NCI-H128 (cell line): ENCODE results near the gene LDB3.

Source experiments
- DNase-seq: peaks from one replicate; lab custom pipeline; 2025; ENCODE audit not compliant: unreplicated experiment; lab: John Stamatoyannopoulos, UW

The LDB3 gene

DNA sequence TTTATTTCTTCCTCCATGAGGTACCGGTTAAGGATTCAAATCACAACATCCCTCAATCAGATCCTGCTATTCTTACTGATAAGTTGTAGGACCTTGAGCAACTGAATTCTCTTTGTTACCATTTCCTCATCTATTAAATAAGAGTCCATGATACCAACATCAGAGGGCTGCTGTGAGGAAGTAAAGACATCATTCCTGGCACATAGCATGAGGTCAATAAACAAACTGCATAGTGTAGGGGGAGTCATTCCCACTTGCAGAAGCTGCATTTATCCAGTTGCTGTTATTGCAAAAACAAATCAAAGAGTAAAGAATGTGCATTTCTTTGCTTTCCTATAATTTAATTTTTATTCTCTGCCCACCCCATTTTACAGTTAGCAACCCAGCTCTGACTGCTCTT is 36.8 kb downstream of the LDB3 start:
- DNase-seq, result no peak

DNA sequence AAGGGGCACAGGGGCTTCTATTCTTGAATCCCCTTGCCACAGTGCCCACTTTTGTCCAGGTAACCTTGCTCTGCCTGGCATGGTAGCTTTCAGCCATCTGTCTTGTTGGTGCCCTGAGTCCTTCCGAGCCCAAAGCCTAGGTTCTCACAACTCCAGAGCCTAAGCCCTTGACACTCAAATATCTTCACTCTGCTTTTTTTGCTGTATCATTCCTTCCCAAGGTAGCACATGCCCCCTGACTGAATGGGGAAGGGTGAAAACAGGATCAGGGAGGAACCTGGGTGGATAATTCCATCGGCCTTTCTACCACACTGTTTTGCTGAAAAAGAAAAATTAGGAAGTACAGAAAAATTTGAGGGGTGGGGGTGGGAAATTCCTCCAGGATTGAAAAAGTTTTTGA is 37.6 kb downstream of the LDB3 start:
- DNase-seq, result no peak

DNA sequence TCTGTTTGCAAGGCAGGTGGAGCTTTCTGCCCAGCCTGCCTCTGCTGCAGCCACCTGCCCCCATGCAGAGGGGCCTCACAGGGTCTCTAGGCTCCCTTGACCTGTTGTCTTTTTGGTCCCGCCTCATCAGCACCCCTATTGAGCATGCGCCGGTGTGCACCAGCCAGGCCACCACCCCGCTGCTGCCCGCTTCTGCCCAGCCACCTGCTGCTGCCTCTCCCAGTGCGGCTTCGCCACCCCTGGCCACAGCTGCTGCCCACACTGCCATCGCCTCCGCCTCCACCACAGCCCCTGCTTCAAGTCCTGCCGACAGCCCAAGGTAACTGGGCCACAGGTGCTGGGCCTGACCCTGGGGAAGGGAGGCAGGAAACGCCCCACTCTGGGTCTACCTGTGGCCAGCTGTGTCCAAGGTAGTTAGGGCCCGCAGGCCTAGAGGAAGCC is 38.1 kb downstream of the LDB3 start:
- DNase-seq, result no peak

- no peak for DNase-seq
These were observed 38.7 kb downstream of the LDB3 start for GRCh38 chr10:86706977-86707376.

GRCh38 chr10:86707505-86707904 is 39.2 kb downstream of the LDB3 start:
- no peak for DNase-seq

DNA sequence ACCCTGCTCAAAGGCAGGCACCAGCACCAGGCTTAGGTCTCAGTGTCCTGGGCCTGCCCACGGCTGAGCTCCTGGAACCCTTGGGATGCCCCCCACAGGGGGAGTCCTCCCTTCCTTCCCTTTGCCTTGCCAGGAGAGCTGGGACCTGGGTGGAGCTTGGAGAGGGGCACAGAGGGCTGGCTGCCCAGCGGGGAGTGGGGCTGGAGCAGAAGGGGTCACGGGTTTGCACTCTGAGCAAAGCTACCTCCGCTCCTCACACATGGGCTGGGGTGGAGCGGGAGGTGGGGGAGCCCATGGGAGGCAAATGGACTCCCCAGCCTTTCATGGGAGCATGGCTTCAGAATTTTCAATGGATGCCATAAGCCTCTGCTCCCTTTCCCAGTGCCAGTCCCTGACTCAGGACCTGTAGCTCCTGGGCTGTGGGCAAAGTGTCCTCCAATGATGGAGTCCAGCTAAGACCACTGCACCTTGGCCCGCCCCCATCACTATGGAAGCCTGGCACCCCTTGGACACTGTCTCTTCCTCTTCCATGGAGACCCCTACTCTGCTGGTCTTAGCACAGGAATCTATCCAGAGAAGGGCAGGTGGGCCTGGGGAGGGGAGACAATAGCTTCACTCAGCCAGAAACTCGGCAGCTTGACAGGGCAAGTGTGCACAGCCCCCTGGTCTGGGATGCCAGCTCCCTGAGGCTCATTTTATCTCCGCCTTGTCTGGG is 39.9 kb downstream of the LDB3 start:
- no peak for DNase-seq

DNA sequence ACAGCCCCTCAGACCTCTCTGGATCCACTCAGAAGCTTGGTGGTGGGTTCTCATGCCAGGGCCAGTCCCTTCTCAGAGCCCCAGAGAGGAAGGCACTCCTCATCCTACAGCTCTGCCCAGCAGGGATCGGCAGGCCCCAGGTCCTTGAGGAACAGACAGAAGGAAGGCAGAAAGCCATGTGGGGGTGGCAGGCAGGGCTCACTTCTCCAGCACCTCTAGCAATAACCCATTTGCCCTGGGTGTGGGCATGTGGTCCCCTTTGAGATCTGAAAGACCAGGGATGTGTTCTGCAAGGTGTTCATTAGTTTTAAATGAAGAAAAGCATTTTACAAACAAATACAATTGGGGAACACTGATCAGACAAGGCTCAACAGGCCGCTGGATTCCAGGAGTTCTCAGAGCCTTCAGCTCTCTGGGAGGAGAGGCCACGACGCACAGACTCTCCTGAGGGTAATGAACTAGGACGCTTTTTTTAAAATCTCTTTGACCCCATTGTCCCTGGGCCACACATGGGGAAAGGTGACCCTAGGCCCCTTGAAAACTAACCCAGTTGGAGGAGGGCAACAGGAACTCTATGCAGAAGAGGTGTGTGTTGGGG is 40.6 kb downstream of the LDB3 start:
- DNase-seq, result no peak

- no peak for DNase-seq
These were observed 41.3 kb downstream of the LDB3 start for GRCh38 chr10:86709396-86710185.

DNA sequence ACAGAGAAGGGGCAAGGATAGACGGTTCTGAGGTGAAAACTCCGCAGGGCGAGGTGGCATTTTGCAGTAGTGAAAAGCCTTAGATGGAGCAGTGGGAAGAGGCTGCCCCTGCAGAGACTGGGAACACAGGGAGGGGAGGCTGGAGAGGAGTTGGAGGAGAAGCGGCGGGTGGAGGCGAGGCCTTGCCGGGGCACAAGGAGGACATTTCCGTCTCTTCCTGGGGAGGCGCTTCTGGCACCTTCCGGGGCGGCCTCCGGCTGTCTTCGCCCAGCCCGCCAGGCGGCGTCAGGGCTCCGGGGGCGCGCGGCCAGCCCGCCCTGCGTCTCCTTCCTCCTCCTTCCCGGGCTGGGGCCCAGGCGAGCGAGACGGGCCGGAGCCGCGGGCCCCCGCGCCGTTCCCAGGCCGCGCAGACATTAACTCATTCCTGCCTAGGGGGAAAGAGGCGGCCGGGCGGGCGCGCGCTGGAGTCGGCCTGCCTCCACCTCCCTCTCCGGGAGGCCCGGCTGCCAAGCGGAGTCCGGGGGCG is 42.7 kb downstream of the LDB3 start:
- peak; percentile 30 for DNase-seq

GRCh38 chr10:86711513-86712316 is 43.4 kb downstream of the LDB3 start:
- no peak for DNase-seq

GRCh38 chr10:86712317-86712707 is 44.0 kb downstream of the LDB3 start:
- DNase-seq, result no peak

- DNase-seq, result no peak
These were observed 47.0 kb downstream of the LDB3 start for GRCh38 chr10:86715156-86715795.

DNA sequence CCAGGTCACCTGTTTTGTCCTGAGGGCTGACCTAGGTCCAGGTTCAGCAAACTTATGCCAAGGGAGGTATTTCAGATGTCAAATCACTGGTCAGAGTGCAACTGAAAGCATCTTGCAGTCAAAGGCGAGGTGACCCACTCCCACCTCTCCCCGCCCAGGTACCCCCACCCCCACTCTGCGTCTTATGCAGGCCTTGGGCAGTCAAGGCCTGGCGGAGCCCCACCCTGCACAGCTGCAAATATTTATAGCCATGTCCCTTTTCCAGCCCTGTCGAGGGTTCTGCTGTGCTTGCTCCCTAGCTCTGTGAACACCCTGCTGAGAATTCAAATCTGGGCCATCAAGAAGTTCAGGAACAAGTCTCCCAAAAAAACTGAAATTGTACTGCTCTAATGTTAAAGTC is 47.5 kb downstream of the LDB3 start:
- no peak for DNase-seq

GRCh38 chr10:86716466-86716865 is 48.2 kb downstream of the LDB3 start:
- no peak for DNase-seq

GRCh38 chr10:86718556-86718955 is 50.2 kb downstream of the LDB3 start:
- DNase-seq, result no peak

DNA sequence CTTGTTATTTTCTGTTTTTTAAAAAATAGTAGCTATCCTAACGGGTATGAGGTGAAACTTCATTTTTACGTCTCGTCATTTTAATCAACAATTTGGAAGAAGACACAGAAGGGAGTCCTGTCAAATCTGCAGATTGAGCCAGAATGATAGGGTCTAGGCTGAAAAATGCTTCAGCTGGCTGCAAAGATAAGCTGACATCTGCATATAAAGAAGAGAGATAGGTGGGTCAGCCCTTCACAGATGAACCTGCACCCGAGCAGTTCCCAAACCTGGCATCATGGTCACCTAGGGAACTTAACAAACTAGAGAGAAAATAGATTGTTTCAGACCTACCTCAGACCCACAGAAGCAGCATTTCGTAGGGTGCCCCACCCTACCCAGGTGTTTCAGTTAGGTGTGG is 52.9 kb downstream of the LDB3 start:
- no peak for DNase-seq

GRCh38 chr10:86723009-86723408 is 54.7 kb downstream of the LDB3 start:
- DNase-seq, result no peak

- no peak for DNase-seq
These were observed 56.1 kb downstream of the LDB3 start for GRCh38 chr10:86724445-86724844.

DNA sequence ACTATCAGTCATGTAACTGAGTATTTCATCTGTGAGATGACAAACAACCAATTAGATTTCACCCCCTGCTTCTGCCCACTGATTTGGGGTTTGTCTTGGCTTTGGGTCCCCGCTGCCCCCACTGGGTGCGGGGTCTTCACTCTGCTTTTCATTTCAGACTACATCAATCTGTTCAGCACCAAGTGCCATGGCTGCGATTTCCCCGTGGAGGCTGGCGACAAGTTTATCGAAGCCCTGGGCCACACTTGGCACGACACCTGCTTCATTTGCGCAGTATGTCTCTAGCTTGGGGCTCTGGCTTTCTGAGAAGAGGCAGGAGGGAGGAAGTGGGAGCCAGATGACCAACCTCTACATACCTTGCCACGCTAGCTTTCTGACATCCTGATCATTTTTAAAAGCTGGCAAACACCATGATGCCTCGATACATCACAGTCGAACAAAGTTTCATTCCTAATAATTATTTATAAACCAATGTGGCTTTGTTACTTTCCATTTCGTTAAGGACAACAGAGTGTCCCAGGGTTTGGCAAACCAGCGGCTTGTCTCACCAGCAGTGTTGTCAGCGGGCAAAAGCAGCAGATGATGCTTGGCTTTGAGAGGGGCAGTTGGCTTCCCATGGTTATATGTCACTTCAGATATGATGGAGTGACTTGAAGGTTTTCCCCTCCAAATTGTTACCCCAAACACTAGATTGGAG is 57.8 kb downstream of the LDB3 start:
- no peak for DNase-seq

DNA sequence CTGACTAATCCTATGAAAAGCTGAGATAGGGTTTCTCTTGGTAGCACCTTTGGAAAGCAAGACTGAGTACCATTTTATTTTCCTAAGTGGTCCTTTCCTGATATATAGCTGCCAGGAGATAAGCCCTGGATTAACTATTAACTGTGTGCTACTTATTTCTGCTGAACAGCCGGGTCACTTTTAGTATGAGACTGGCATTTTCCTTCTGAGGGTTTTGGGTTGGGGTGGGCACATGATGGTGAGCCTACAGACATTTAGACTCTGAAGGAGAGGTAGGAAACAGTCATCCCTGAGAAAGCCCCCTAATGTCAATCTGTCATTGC is 58.3 kb downstream of the LDB3 start:
- no peak for DNase-seq
